Measurements from ENCODE around the gene PTPRK. TPM values are rescaled to one million over a fixed set of nuclear protein-coding genes. Genes with fewer than 3 reads are reported as not detected.

Gene PTPRK
- total and polyA plus RNA-seq, 2 of the 8 experiments (the other 6 are each of a cell fraction or from before 2014, with no cell fraction given), result 11.4 to 47.3 TPM

DNA sequence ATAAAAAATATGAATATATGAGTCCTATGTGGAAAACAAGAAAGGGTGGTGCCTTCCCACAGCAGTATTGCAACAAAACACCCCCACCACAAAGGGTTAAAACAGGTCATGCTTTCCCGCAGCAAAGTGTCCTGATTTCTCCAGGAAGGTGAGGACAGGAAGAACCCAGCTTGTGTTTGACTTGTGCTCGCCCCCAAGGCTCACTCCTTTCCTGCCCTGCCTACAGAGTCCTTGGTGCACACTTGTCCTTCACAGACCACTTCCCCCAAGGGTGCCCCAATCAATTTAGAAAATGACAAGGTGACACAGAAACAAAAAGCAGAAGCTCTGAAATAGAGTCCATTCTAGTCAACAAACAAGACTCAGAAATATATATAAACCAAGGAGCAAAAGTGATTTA is 237.4 kb downstream of the PTPRK start (continued):
- TF ChIP-seq CHD7 (IDR thresholded peaks at IDR 0.05; ENCODE audit: insufficient replicate concordance, low read length), result no peak
- TF ChIP-seq KDM5A (IDR thresholded peaks at IDR 0.05; ENCODE audit: low read length), result no peak
- no peak for TF ChIP-seq ASH2L (IDR thresholded peaks at IDR 0.05; ENCODE audit: low read length)
- no peak for TF ChIP-seq ATF3 (IDR thresholded peaks at IDR 0.05; ENCODE audit: insufficient read depth, low read depth, low read length)
- TF ChIP-seq SIN3A (conservative IDR thresholded peaks at IDR 0.05 in 1 of 2, IDR thresholded peaks at IDR 0.05 in 1 of 2; ENCODE audit: low read depth in 1 of 2, low read length in 2 of 2), result no peak
- TF ChIP-seq, protein P1, sequence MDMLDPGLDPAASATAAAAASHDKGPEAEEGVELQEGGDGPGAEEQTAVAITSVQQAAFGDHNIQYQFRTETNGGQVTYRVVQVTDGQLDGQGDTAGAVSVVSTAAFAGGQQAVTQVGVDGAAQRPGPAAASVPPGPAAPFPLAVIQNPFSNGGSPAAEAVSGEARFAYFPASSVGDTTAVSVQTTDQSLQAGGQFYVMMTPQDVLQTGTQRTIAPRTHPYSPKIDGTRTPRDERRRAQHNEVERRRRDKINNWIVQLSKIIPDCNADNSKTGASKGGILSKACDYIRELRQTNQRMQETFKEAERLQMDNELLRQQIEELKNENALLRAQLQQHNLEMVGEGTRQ (IDR thresholded peaks at IDR 0.05; ENCODE audit: low read length), result no peak
